Measurements from ENCODE around the gene FOXRED2.
"Not testable (repeated sequence)": the region's sequence is repeated elsewhere in the genome, so short reads cannot be mapped to it uniquely, and the experiment has no call there.

The FOXRED2 gene

GRCh38 chr22:36506637-36507517, at the start of gene FOXRED2:
Gene FOXRED2 (minus strand): TSS chr22:36507040. CDS start chr22:36506422, 618 bp downstream.
- peaks cover 21% of the 10 kb centered on the region for H3K36me3 Mint-ChIP-seq
- H3K4me1 Mint-ChIP-seq = peaks cover 15% of the 10 kb centered on the region
- H3K27ac Mint-ChIP-seq = peak within 1 kb of the TSS; percentile 78
- ATAC-seq = peak; percentile 97
- peak within 1 kb of the TSS; percentile 82 for H3K4me3 Mint-ChIP-seq
- no peaks in the 10 kb centered on the region for H3K27me3 Mint-ChIP-seq
- no peaks in the 10 kb centered on the region for H3K9me3 Mint-ChIP-seq

- Mint-ChIP-seq H3K9me3 (no peaks in the 10 kb centered on the region), H3K36me3 (no peaks in the 10 kb centered on the region), H3K4me3 (no peak overlapping the region), H3K27me3 (no peaks in the 10 kb centered on the region), H3K4me1 (peaks cover 38% of the 10 kb centered on the region), H3K27ac (peak overlapping the region; percentile 56)
- no peak for ATAC-seq
Observed at GRCh38 chr22:36554098-36554497, 47.3 kb upstream of the FOXRED2 start.

- Mint-ChIP-seq H3K4me1 (peaks cover 48% of the 10 kb centered on the region), H3K4me3 (no peak overlapping the region), H3K9me3 (no peaks in the 10 kb centered on the region), H3K27me3 (no peaks in the 10 kb centered on the region), H3K27ac (peak overlapping the region; percentile 14), H3K36me3 (no peaks in the 10 kb centered on the region)
- peak; percentile 92 for ATAC-seq
Observed at GRCh38 chr22:36552289-36552688, 45.4 kb upstream of the FOXRED2 start.

- H3K36me3 Mint-ChIP-seq = no peaks in the 10 kb centered on the region
- no peaks in the 10 kb centered on the region for H3K9me3 Mint-ChIP-seq
- no peak for ATAC-seq
- H3K4me1 Mint-ChIP-seq = peaks cover 55% of the 10 kb centered on the region
- H3K4me3 Mint-ChIP-seq = no peak overlapping the region
- peak overlapping the region; percentile 14 for H3K27ac Mint-ChIP-seq
- H3K27me3 Mint-ChIP-seq = no peaks in the 10 kb centered on the region
Observed at GRCh38 chr22:36550701-36551495, 44.1 kb upstream of the FOXRED2 start.

GRCh38 chr22:36549033-36549432, 42.2 kb upstream of the FOXRED2 start:
- Mint-ChIP-seq H3K36me3 (no peaks in the 10 kb centered on the region), H3K27ac (peak overlapping the region; percentile 57), H3K4me3 (no peak overlapping the region), H3K4me1 (peaks cover 52% of the 10 kb centered on the region), H3K27me3 (no peaks in the 10 kb centered on the region), H3K9me3 (no peaks in the 10 kb centered on the region)
- ATAC-seq = peak; percentile 28

GRCh38 chr22:36548606-36549005, 41.8 kb upstream of the FOXRED2 start:
- no peak for ATAC-seq
- Mint-ChIP-seq H3K36me3 (no peaks in the 10 kb centered on the region), H3K27ac (peak overlapping the region; percentile 57), H3K4me3 (no peak overlapping the region), H3K9me3 (no peaks in the 10 kb centered on the region), H3K27me3 (no peaks in the 10 kb centered on the region), H3K4me1 (peaks cover 48% of the 10 kb centered on the region)

GRCh38 chr22:36546932-36547331, 40.1 kb upstream of the FOXRED2 start:
- Mint-ChIP-seq H3K4me3 (no peak overlapping the region), H3K27ac (no peak overlapping the region), H3K4me1 (peaks cover 43% of the 10 kb centered on the region), H3K9me3 (no peaks in the 10 kb centered on the region), H3K27me3 (no peaks in the 10 kb centered on the region), H3K36me3 (no peaks in the 10 kb centered on the region)
- ATAC-seq = no peak

- H3K36me3 Mint-ChIP-seq = no peaks in the 10 kb centered on the region
- no peak overlapping the region for H3K4me3 Mint-ChIP-seq
- H3K4me1 Mint-ChIP-seq = peaks cover 36% of the 10 kb centered on the region
Observed at GRCh38 chr22:36546092-36546804, 39.4 kb upstream of the FOXRED2 start.

GRCh38 chr22:36544107-36544620, 37.3 kb upstream of the FOXRED2 start:
- Mint-ChIP-seq H3K4me3 (no peak overlapping the region), H3K27ac (no peak overlapping the region), H3K9me3 (no peaks in the 10 kb centered on the region), H3K4me1 (peaks cover 19% of the 10 kb centered on the region), H3K36me3 (no peaks in the 10 kb centered on the region), H3K27me3 (no peaks in the 10 kb centered on the region)
- ATAC-seq = no peak

More at GRCh38 chr22:36546092-36546804, 39.4 kb upstream of the FOXRED2 start:
- Mint-ChIP-seq H3K27ac (no peak overlapping the region), H3K9me3 (no peaks in the 10 kb centered on the region), H3K27me3 (no peaks in the 10 kb centered on the region)
- ATAC-seq = peak; percentile 67

GRCh38 chr22:36541831-36542411, 35.1 kb upstream of the FOXRED2 start:
- no peaks in the 10 kb centered on the region for H3K9me3 Mint-ChIP-seq
- no peak overlapping the region for H3K4me3 Mint-ChIP-seq
- H3K4me1 Mint-ChIP-seq = peaks cover 8% of the 10 kb centered on the region
- H3K36me3 Mint-ChIP-seq = no peaks in the 10 kb centered on the region
- ATAC-seq = no peak
- H3K27me3 Mint-ChIP-seq = no peaks in the 10 kb centered on the region
- H3K27ac Mint-ChIP-seq = no peak overlapping the region

GRCh38 chr22:36540867-36541642, 34.2 kb upstream of the FOXRED2 start:
- no peaks in the 10 kb centered on the region for H3K36me3 Mint-ChIP-seq
- H3K4me3 Mint-ChIP-seq = no peak overlapping the region
- no peak for ATAC-seq
- H3K9me3 Mint-ChIP-seq = no peaks in the 10 kb centered on the region
- H3K27me3 Mint-ChIP-seq = no peaks in the 10 kb centered on the region
- H3K4me1 Mint-ChIP-seq = peaks cover 2% of the 10 kb centered on the region
- H3K27ac Mint-ChIP-seq = no peak overlapping the region

- no peak overlapping the region for H3K27ac Mint-ChIP-seq
- ATAC-seq = no peak
Observed at GRCh38 chr22:36538529-36538928, 31.7 kb upstream of the FOXRED2 start.

GRCh38 chr22:36536717-36537116, 29.9 kb upstream of the FOXRED2 start:
- no peaks in the 10 kb centered on the region for H3K27me3 Mint-ChIP-seq
- H3K4me3 Mint-ChIP-seq = no peak overlapping the region
- H3K9me3 Mint-ChIP-seq = no peaks in the 10 kb centered on the region
- no peak overlapping the region for H3K27ac Mint-ChIP-seq
- no peaks in the 10 kb centered on the region for H3K36me3 Mint-ChIP-seq
- no peak for ATAC-seq
- no peaks in the 10 kb centered on the region for H3K4me1 Mint-ChIP-seq

More at GRCh38 chr22:36538529-36538928, 31.7 kb upstream of the FOXRED2 start:
- H3K4me3 Mint-ChIP-seq = no peak overlapping the region
- H3K27me3 Mint-ChIP-seq = no peaks in the 10 kb centered on the region
- no peaks in the 10 kb centered on the region for H3K9me3 Mint-ChIP-seq
- no peaks in the 10 kb centered on the region for H3K4me1 Mint-ChIP-seq
- no peaks in the 10 kb centered on the region for H3K36me3 Mint-ChIP-seq

- H3K36me3 Mint-ChIP-seq, H3K27ac Mint-ChIP-seq, ATAC-seq, H3K27me3 Mint-ChIP-seq, H3K4me1 Mint-ChIP-seq, H3K4me3 Mint-ChIP-seq, H3K9me3 Mint-ChIP-seq: not testable (repeated sequence)
Observed at GRCh38 chr22:36533320-36533719, 26.5 kb upstream of the FOXRED2 start.

Data from stimulated activated memory B cell treated with anti-CD40 and anti-IgM and Interleukin-4, amounts not matched to agents 10 μg/mL and 1 μg/mL and 100 μg/mL, for 72 hours (primary cell).